HCT116 (cell line): ENCODE measurements around the gene L3HYPDH. TPM values are rescaled to one million over a fixed set of nuclear protein-coding genes. Genes with fewer than 3 reads are reported as not detected.

ENCODE experiments used
- ATAC-seq: fragments of 200-7000 bp; cut with Tn5 transposase; 2 replicates; pipeline ENCODE4 v1.9.1; 2020; ENCODE audit warnings: mild to moderate bottlenecking, moderate library complexity
- BruUV-seq: library from RNA; stranded (reverse); fragments of 400-500 nt; replicated peaks from 2 replicates; lab custom pipeline; 2021; lab: Mats Ljungman, UMichigan
- CTCF ChIA-PET: fragments of 300-600 bp; sonication (Branson Sonifier 250); formaldehyde crosslinking; loops from one replicate; lab custom pipeline; 2021; ENCODE audit warnings: antibody characterized with exemption; lab: Charles Lee
- POLR2A ChIA-PET: fragments of 300-600, 350-600 bp; sonication (Branson Sonifier 250); formaldehyde crosslinking; loops from one replicate; lab custom pipeline; 2021; ENCODE audit warnings: antibody characterized with exemption; lab: Charles Lee
- RAD21 ChIA-PET, 2 experiments: fragments of 300-600 bp; sonication (Branson Sonifier 250); formaldehyde crosslinking; loops; one replicate each; lab custom pipeline; 2023; ENCODE audit warnings: low total read pairs in 2 of 2; ENCODE audit not compliant: uncharacterized antibody in 2 of 2, unreplicated experiment in 2 of 2, low non-redundant PET in 1 of 2; lab: Charles Lee
- DNase-seq: peaks from one replicate; pipeline ENCODE4 v3.0.0-alpha.2; 2010; ENCODE audit warnings: low read depth, low spot score
- H2AFZ ChIP-seq: fragments of 200-600 bp; shearing (Covaris generic), sonication (generic); 2 replicates; pipeline ENCODE4 v1.6.1; 2017; ENCODE audit warnings: low read depth, mixed run types, mixed read lengths, antibody characterized with exemption, low read length; ENCODE audit not compliant: poor library complexity, severe bottlenecking
- H3K27ac ChIP-seq: 2 replicates; pipeline ENCODE4 v1.5.1; 2012; ENCODE audit warnings: low read depth, low read length
- H3K27me3 ChIP-seq: fragments of 200-600 bp; sonication (generic); 2 replicates; pipeline ENCODE4 v1.6.1; 2016; ENCODE audit warnings: mixed run types, low read length, mixed read lengths; ENCODE audit not compliant: insufficient read depth
- H3K36me3 ChIP-seq, 2 experiments: fragments of 200-500 bp in 1 of 2; fragments of 200-600 bp in 1 of 2; sonication (Bioruptor generic) in 1 of 2; sonication (generic) in 1 of 2; 2 replicates each; pipeline versions ENCODE4 v1.5.1 to v1.6.1; 2014 to 2016; ENCODE audit warnings: low read length in 2 of 2, inconsistent platforms in 1 of 2, mixed read lengths in 1 of 2, mixed run types in 1 of 2; ENCODE audit not compliant: insufficient read depth in 2 of 2, control insufficient read depth in 1 of 2
- H3K4me1 ChIP-seq, 2 experiments: fragments of 200-600 bp in 1 of 2; sonication (generic) in 1 of 2; 2 replicates each; pipeline versions ENCODE4 v1.5.1 to v1.6.1; 2012 to 2017; ENCODE audit warnings: low read length in 2 of 2, inconsistent platforms in 1 of 2, mild to moderate bottlenecking in 1 of 2, mixed read lengths in 1 of 2, mixed run types in 1 of 2, moderate library complexity in 1 of 2; ENCODE audit not compliant: insufficient read depth in 2 of 2, control insufficient read depth in 1 of 2
- H3K4me2 ChIP-seq: fragments of 200-600 bp; sonication (generic); 2 replicates; pipeline ENCODE4 v1.6.1; 2017; ENCODE audit warnings: mixed run types, low read length, mixed read lengths
- H3K4me3 ChIP-seq, 2 experiments: fragments of 200-600 bp in 1 of 2; sonication (generic) in 1 of 2; replicated peaks in 1 of 2; 2 replicates each; pipeline ENCODE4 v1.5.1; 2011 to 2016; ENCODE audit warnings: low read length in 2 of 2, control low read depth in 1 of 2, low read depth in 1 of 2, mild to moderate bottlenecking in 1 of 2, mixed read lengths in 1 of 2, mixed run types in 1 of 2
- H3K79me2 ChIP-seq: fragments of 200-600 bp; sonication (generic); 2 replicates; pipeline ENCODE4 v1.6.1; 2017; ENCODE audit warnings: mild to moderate bottlenecking, mixed run types, low read length, moderate library complexity, mixed read lengths; ENCODE audit not compliant: insufficient read depth
- H3K9ac ChIP-seq: fragments of 200-600 bp; sonication (generic); 2 replicates; pipeline ENCODE4 v1.6.1; 2016; ENCODE audit warnings: low read length, mixed read lengths
- H3K9me2 ChIP-seq: fragments of 200-600 bp; sonication (generic), shearing (Covaris generic); 2 replicates; pipeline ENCODE4 v1.6.1; 2017; ENCODE audit warnings: mixed run types, mild to moderate bottlenecking, moderate library complexity; ENCODE audit not compliant: insufficient read depth
- H3K9me3 ChIP-seq, 2 experiments: fragments of 200-500 bp in 1 of 2; fragments of 200-600 bp in 1 of 2; sonication (Bioruptor generic) in 1 of 2; sonication (generic) in 1 of 2; 2 replicates each; pipeline ENCODE4 v1.6.1; 2014 to 2017; ENCODE audit warnings: low read length in 2 of 2, mixed read lengths in 2 of 2, inconsistent platforms in 1 of 2, low read depth in 1 of 2, mild to moderate bottlenecking in 1 of 2, mixed run types in 1 of 2, moderate library complexity in 1 of 2; ENCODE audit not compliant: control insufficient read depth in 1 of 2, insufficient read depth in 1 of 2
- H4K20me1 ChIP-seq: fragments of 200-600 bp; sonication (generic), shearing (Covaris generic); 2 replicates; pipeline ENCODE4 v1.6.1; 2017; ENCODE audit warnings: mixed run types, mild to moderate bottlenecking, moderate library complexity; ENCODE audit not compliant: insufficient read depth
- CEBPB ChIP-seq: IDR thresholded peaks from 2 replicates; pipeline ENCODE4 v1.6.1; 2012; ENCODE audit warnings: low read depth
- CTCF ChIP-seq, 3 experiments: fragments of 200-600 bp in 1 of 3; sonication (generic) in 1 of 3; IDR thresholded peaks in 2 of 3; conservative IDR thresholded peaks in 1 of 3; 2 replicates each; pipeline ENCODE4 v1.5.1; 2012 to 2017; ENCODE audit warnings: low read depth in 2 of 3, low read length in 2 of 3, antibody characterized with exemption in 1 of 3, borderline replicate concordance in 1 of 3, control low read depth in 1 of 3, mild to moderate bottlenecking in 1 of 3, mixed read lengths in 1 of 3, mixed run types in 1 of 3, moderate library complexity in 1 of 3; ENCODE audit not compliant: insufficient read depth in 1 of 3
- EGR1 ChIP-seq: IDR thresholded peaks from 2 replicates; pipeline ENCODE4 v1.6.1; 2012; ENCODE audit warnings: low read depth
- ELF1 ChIP-seq: IDR thresholded peaks from 2 replicates; pipeline ENCODE4 v1.6.1; 2012; ENCODE audit warnings: low read depth, borderline replicate concordance
- EZH2 ChIP-seq: fragments of 200-600 bp; sonication (generic); IDR thresholded peaks from 2 replicates; pipeline ENCODE4 v1.6.1; 2017; ENCODE audit warnings: antibody characterized with exemption, mixed run types
- EZH2phosphoT487 ChIP-seq: fragments of 200-600 bp; IDR thresholded peaks from 2 replicates; pipeline ENCODE4 v1.6.1; 2018; ENCODE audit warnings: antibody characterized with exemption, borderline replicate concordance
- FOSL1 ChIP-seq: IDR thresholded peaks from 2 replicates; pipeline ENCODE4 v1.6.1; 2012; ENCODE audit warnings: low read depth
- POLR2A ChIP-seq: IDR thresholded peaks from 2 replicates; pipeline ENCODE4 v1.7.0; 2011; ENCODE audit warnings: borderline replicate concordance; ENCODE audit not compliant: insufficient read depth, insufficient read length; ENCODE audit errors: extremely low read depth
- POLR2AphosphoS5 ChIP-seq: IDR thresholded peaks from 2 replicates; pipeline ENCODE4 v1.6.1; 2011; ENCODE audit warnings: mild to moderate bottlenecking, low read depth, low read length, moderate library complexity
- RAD21 ChIP-seq: IDR thresholded peaks from 2 replicates; pipeline ENCODE4 v1.6.1; 2012; ENCODE audit warnings: low read depth, mild to moderate bottlenecking
- REST ChIP-seq: IDR thresholded peaks from 2 replicates; pipeline ENCODE4 v1.6.1; 2012; ENCODE audit warnings: low read depth
- SP1 ChIP-seq: IDR thresholded peaks from 2 replicates; pipeline ENCODE4 v1.6.1; 2012; ENCODE audit warnings: low read depth
- SRF ChIP-seq: IDR thresholded peaks from 2 replicates; pipeline ENCODE4 v1.6.1; 2012; ENCODE audit warnings: low read depth
- YY1 ChIP-seq: IDR thresholded peaks from 2 replicates; pipeline ENCODE4 v1.6.1; 2011; ENCODE audit warnings: low read length, low read depth, moderate library complexity, mild to moderate bottlenecking; ENCODE audit not compliant: insufficient replicate concordance; ENCODE audit errors: extremely low read depth
- ZBTB33 ChIP-seq: IDR thresholded peaks from 2 replicates; pipeline ENCODE4 v1.6.1; 2011; ENCODE audit warnings: mild to moderate bottlenecking, low read length, moderate library complexity; ENCODE audit not compliant: insufficient replicate concordance; ENCODE audit errors: extremely low read depth
- ZFX ChIP-seq: fragments of 450-650 bp; IDR thresholded peaks from 2 replicates; pipeline ENCODE4 v1.6.1; 2017
- ZNF274 ChIP-seq: fragments of 200-500 bp; sonication (Bioruptor generic); IDR thresholded peaks from 2 replicates; pipeline ENCODE4 v1.6.1; 2014; ENCODE audit warnings: mild to moderate bottlenecking, low read depth, low read length, inconsistent platforms
- intact Hi-C: fragments of 100-400 bp; cut with micrococcal nuclease; formaldehyde crosslinking; loops from 2 replicates; pipeline ENCODE4 v1.10.0; 2022
- total RNA-seq: library from RNA; stranded (reverse); gene quantifications from one replicate; pipeline ENCODE4 v1.2.1, GENCODE V29; 2021; ENCODE audit not compliant: unreplicated experiment

The L3HYPDH gene
- total RNA-seq, 1 experiment from 2014 or later, result 19.5 TPM

- H3K4me3 ChIP-seq, result no peak overlapping the region
- no peaks in the 10 kb centered on the region for H3K36me3 ChIP-seq
- no peak overlapping the region for H3K4me2 ChIP-seq
- TF ChIP-seq RAD21 (no peak), SP1 (no peak), YY1 (no peak), REST (no peak), CEBPB (no peak), CTCF (IDR thresholded peaks at IDR 0.05 in 2 of 3, conservative IDR thresholded peaks at IDR 0.05 in 1 of 3; ENCODE audit: borderline replicate concordance in 1 of 3, insufficient read depth in 1 of 3, low read depth in 2 of 3, low read length in 2 of 3) (no peak), ZNF274 (no peak), POLR2A (no peak), FOSL1 (no peak), ELF1 (no peak), EZH2 (no peak), POLR2AphosphoS5 (no peak), ZFX (no peak), EGR1 (no peak), ZBTB33 (no peak), SRF (no peak), EZH2phosphoT487 (no peak)
- no peaks in the 10 kb centered on the region for H3K27me3 ChIP-seq
- H3K9ac ChIP-seq, result no peak overlapping the region
- no peaks in the 10 kb centered on the region for H3K9me2 ChIP-seq
- no peaks in the 10 kb centered on the region for H3K9me3 ChIP-seq
- POLR2A ChIA-PET, result no interaction called here
- H4K20me1 ChIP-seq, result no peaks in the 10 kb centered on the region
- RAD21 ChIA-PET, result no interaction called here
- peaks cover 4 to 9% of the 10 kb centered on the region in 2 experiments; a peak in 3 of 4 replicates for H3K4me1 ChIP-seq
- CTCF ChIA-PET, result no interaction called here
- BruUV-seq, result no TSS peak
- no peak overlapping the region for H2AFZ ChIP-seq
- intact Hi-C loops, result loop anchor here (5.0 kb wide), 1 partner anchor 237 kb away; the partner anchor contains the start of gene DAAM1
- ATAC-seq (no peak), DNase-seq (no peak)
- no peak overlapping the region for H3K27ac ChIP-seq
- H3K79me2 ChIP-seq, result no peaks in the 10 kb centered on the region
These were observed 59.7 kb downstream of the L3HYPDH start for GRCh38 chr14:59424341-59425071.
